Stimulated activated naive CD8-positive, alpha-beta T cell treated with anti-CD3 and anti-CD28 coated beads, Interleukin-15, Interleukin-2, amounts not matched to agents 100 U/mL and 50 U/mL, for 24 hours (primary cell): ENCODE data around the gene SLC2A5.

ENCODE experiments used
- ATAC-seq: fragments of 150-1000 bp; cut with Tn5 transposase; one replicate; pipeline ENCODE4 v1.10.0; 2021
- DNase-seq: peaks from one replicate; pipeline ENCODE4 v3.0.0; 2021

Gene SLC2A5

DNA sequence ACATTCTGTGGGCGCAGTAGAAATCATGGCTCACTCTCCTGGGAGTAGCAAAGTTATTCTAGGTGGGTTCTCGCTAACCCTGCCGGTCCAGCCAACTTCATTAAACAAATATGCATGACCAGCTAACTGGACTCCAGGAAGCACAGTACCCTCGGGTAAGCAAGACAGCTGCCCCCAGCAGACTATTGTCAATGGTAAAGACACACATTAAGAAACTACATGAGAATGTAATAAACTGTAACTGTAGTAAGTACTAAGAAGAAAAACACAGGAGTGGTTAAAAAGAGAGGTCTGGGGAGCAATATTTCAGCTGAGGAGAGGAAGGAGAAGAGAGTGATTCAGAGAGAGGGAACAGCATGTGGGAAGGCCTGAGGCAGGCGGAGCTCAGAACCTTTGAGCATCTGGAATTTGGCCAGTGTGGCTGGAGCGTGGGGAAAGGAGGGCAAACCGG lies 7.4 kb downstream of the SLC2A5 start:
- ATAC-seq (no peak), DNase-seq (no peak)

DNA sequence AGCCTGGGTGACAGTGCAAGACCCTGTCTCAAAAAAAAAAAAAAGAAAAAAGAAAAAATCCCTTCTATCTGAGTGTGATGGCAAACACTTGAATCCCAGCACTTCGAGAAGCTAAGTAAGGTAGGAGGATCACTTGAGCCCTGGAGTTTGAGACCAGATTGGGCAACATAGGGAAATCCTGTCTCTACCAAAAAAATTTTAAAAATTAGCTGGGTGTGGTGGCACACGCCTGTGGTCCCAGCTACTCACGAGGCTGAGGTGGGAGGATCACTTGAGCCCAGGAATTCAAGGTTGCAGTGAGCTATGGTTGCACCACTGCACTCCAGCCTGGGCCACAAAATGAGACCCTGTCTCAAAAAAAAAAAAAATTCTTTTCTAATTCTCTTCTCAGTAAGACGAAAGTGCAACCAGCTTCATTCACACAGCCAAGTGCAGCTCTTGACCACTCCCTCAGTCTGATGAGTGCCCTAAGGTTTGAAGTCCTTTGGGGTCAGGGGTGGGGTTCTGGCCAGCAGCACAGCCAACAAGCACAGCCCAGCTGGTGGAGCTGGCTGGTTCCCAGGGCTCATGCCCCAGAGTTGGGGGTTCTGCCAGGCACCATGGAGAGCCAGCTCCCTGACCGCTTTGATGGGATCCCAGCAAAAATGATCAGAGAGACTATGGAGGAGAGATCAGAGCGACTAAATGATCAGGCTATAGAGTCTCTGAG lies 8.0 kb downstream of the SLC2A5 start:
- ATAC-seq (no peak), DNase-seq (no peak)

DNA sequence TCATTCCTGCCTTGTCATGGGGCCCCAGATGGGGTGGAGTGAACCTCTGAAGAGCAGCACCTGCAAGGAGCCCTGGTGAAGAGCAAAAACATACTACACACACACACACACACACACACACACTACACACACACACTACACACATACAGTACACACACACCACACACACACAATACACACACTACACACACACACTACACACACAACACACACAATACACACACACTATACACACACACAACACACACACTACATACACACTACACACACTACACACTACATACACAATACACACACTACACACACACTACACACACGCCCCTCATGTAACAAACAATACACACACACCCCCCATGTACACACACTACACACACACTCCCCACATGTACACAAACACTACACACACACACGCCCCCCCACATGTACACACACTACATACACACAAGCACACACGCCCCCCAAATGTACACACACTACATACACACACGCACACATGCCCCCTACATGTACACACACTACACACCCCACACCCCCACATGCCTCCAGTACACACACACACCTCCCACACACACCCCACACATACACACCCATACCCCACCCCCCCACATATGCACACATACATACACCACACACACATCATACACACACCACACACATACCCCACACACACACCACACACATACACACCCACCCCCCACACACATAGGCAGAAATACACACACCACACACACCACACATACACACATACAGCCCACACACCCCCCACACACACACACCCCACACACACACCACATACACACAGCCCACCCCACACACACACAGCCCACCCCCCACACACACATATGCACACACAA lies 9.3 kb downstream of the SLC2A5 start:
- no peak for ATAC-seq
- DNase-seq, result no peak

DNA sequence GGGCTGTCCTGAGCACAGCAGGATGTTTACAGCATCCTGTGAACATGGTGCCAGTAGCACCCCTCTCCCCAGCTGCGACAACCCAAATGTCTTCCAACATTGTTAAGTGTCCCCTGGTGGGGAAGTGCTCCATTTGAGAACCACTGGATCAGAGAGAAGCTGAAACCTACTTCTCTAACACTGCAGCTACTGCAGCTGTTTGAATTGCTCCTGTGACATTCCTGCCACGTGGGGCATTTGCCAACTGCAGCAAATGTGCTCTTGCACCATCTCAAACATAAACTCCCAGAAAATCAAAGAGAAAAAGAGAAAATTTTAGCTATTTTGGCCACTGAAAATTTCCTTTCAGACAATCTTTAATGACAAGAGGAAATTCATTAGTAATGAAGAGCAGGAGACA lies 11.0 kb downstream of the SLC2A5 start:
- ATAC-seq (no peak), DNase-seq (no peak)

DNA sequence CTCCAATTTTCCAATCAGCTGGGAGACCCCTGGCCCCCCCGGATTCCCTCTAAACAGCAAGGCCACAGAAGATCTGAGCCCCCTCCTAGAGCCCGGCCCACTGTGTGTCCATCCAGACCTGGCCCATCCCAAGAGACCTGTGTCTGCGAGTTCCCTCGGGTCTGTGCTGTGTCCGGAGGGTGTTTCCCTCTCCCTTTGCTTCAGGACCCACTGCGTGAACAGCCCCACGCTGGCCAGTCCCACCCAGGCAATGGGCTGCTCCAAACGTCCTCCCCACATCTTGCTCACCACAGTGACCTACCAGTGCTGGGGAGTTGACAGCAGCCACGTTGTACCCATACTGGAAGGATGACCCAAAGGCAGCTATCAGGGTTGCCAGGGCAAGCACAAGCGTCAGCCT lies 11.6 kb downstream of the SLC2A5 start:
- no peak for ATAC-seq

DNA sequence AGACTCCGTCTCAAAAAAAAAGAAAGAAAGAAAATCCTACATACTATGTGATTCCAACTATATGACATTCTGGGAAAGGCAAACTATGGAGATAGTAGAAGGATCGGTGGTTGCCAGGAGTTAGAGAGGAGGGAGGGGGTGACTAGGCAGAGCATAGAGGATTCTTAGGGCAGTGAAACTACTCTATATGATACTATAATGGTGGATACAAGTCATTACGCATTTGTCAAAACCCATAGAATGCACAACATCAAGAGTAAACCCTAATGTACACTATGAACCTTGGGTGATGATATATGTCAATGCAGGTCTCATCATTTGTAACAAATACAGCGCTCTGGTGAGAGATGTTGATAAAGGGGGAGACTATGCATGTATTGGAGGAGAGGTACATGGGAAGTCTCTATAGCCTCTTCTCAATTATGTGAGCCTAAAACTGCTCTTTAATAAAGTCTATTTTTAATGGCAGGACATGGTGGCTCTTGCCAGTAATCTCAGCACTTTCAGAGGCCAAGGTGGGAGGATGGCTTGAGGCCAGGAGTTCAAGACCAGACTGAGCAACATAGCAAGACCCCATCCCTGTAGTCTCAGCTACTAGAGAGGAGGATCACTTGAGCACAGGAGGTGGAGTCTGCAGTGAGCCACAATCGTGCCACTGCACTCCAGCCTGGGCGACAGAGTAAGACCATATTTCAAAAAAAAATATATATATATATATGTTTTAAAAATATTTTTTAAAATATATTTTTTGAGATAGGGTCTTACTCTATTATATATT lies 17.0 kb downstream of the SLC2A5 start:
- ATAC-seq (no peak), DNase-seq (no peak)

More for the DNA sequence above, 11.6 kb downstream of the SLC2A5 start:
- no peak for DNase-seq

DNA sequence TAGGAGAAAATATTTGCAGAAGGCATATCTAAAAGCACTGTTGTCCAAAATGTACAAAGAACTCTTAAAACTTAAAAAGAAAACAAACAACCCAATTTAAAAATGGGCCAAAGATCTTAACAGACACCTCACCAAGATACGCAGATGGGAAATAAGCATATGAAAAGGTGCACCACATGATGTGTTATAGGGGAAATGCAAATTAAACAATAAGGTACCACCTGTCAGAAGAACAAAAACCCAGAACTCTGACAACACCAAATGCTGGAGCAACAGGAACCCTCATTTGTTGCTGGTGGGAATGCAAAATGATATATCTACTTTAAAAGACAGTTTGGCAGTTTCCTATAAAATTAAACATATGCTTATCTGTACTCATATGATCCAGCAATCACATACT lies 18.1 kb downstream of the SLC2A5 start:
- ATAC-seq (no peak), DNase-seq (no peak)

DNA sequence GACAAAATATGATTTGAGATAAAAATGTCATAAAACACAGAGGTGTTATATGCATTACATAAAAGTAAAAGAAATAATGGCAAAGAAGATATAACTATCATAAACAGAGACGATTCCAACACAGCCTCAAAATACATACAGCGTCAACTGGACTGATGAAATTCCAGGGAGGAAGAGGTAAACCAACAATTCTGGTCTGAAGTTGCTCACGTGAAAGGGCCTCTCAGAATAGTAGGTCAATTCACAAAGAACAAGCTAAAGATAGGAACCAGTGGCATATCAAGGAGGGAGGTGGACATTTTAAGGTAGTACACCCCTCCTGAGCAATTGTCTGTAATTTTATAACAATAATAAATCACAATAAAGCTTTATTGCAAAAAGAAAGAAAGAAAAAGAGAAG lies 18.6 kb downstream of the SLC2A5 start:
- ATAC-seq, result no peak
- no peak for DNase-seq

DNA sequence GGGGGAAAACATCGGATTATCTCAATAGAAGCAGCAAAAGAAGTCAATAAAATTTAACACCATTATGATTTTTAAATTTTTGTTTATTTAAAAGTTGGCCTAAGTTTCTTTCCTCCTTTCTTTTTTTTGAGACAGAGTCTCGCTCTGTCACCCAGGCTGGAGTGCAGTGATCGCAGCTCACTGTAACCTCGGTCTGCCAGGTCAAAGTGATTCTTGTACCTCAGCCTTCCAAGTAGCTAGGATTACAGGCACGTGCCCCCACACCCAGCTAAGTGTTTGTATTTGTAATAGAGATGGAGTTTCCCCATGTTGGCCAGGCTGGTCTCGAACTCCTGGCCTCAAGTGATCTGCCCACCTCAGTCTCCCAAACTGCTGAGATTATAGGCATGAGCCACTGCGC lies 20.9 kb downstream of the SLC2A5 start:
- ATAC-seq (no peak), DNase-seq (no peak)

DNA sequence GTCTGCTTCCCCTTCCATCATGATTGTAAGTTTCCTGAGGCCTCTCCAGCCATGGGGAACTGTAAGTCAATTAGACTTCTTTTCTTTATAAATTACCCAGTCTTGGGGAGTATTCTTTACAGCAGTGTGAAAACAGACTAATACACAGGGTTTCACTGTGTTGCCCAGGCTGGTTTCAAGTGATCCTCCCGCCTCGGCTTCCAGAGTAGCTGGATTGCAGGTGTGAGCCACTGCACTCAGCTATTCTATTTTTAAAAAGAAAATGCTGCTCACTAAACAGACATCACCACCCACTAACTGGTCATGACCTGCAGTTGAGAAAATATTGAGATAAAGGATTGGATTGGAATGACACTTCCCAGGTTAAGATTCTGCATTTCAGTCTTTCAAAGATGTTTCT lies 22.4 kb downstream of the SLC2A5 start:
- no peak for DNase-seq
- no peak for ATAC-seq

DNA sequence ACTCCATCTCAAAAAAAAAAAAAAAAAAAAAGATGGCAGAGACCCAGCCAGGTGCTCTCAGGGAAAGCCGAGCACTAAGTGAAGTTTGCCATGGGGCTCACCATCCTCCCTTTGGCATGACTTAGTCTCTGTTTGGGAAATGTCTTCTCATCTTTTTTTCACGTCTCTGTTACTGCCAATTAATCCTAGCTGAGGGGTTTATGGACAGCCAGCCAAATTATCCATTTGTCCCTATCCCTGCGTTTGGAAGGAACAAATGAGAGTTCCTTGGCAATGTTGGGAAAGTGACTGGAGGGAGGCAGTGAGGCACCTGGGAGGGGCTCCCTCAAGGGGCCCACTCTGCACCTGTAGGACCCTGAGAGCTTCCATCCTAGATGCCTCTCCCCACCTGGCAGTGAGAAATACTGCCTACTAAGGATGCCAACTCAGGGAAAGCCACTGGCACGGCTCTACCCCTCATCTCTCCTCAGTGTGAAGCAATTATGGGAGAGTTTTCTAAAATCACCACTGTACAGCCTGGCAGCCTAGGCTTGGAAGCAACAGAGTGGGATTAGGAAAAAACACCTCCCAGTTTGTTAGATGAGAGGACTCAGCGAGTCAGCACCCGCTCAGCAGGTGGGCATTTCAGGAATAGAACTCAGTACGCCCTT lies 23.4 kb downstream of the SLC2A5 start:
- ATAC-seq (no peak), DNase-seq (no peak)

DNA sequence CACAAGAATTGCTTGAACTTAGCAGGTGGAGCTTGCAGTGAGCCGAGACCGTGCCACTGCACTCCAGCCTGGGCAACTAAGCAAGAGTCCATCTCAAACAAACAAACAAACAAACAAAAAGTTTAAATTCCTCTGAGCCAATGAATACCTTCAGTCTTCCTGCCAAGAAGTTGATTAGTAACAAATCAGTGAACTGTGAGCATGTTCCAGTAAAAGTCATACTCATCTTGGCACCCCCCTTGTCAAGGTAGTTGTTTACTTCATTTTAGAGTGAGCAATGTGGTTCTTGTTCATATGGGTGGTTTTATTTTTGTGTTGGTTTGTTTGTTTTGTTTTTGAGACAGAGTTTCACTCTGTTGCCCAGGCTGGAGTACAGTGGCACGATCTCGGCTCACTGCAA lies 25.2 kb downstream of the SLC2A5 start:
- no peak for ATAC-seq
- no peak for DNase-seq

DNA sequence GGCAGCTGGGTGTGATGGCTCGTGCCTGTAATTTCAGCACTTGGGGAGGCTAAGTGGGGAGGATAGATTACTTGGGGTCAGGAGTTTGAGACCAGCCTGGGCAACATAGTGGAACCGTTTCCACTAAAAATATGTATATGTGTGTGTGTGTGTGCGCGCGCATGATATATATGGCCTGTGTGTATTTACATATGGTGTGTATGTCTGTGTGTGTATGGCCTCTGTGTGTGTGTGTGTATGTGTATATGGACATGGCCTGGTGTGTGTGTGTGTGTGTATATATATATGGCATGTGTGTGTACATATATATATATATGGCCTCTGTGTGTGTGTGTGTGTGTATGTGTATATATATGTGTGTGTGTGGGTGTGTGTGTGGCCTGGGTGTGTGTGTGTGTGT lies 27.2 kb downstream of the SLC2A5 start:
- DNase-seq (no peak), ATAC-seq (no peak)

DNA sequence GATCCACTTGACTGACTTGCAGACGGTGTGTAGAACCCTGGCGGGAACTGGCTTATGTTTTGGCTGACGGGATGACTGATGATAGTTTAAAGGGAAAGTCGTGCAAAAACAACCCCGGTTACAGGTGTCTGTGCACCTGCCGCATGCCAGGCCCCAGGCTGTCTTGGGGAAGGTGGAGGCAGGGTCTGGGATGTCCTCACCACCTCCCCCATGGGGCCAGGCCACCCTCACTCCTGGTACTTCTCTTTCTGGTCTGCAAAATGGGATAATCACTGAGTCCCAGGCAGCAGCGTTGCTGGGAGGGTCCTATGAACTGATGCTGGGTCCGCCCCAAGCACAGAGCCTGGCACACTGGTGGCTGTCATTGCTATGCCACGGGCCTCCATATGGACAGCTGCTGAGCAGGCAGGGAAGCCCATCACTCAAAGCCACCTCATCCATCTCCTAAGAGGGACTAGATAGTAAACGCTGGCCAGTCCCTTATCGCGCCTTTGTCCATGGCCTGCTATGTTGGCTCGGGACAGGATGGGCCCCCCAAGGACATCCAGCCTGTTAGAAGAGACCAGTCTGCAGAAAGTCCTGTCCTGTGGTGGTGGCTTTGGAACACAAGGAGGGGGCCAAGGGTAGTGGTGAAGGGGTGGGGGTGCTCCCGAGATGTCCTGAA lies 28.2 kb downstream of the SLC2A5 start:
- DNase-seq (no peak), ATAC-seq (no peak)

DNA sequence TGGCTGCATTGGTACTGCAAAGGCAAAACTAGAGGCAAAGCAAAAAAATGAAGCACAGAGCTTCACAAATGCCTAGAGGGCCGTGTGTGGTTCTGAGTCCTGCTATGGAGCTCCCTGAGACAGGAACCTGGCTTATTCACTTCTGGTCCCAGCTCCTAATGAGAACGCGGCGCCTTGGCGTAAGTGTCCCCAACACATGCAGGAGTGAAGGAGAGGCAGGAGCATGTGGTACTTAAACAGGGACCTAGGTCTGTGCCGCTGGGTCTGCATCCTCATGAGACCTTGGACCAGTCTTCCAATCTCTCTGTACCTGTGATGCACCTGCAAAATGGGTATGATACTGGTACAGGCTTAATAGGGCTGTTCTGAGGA lies 28.8 kb downstream of the SLC2A5 start:
- ATAC-seq (no peak), DNase-seq (no peak)

DNA sequence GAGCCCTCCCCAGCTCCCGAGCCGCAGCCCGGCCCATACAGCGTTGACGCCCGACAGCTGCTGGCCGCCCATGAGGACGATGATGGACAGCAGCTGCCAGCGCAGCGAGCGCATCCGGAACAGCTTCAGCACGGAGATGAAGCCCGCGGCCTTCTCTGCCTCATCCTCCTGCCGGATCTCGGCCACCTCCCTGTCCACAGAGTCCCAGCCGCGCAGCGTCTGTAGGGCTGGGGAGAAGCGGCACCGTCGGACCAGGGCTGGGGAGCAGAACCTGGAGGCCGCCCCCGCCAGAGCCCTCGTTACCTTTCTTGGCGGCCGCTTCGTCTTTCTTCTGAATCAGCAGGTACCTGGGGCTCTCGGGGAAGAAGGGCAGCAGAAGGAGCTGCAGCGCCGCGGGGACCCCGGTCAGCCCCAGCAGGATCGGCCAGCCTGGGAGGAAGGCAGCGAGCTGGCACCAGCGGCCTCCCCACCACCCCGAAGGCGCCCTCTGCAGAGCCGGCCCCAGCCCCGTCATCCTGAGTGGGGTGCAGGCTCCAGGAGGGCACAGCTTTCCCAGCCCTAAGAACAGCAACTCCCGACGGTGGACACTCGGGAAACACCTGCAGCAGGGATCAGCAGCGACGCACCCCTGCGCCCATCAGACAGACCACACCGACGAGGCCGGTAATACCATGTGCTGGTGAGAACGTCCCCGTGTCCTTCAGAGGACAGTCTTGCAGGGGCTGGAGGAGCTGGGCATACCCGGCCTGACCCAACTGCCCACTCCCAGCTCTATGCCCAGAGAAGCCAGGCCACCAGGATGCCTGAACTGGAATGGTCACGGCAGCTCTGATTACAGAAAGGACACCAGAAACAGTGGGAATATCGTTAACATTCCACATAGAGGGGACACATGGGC lies 29.4 kb downstream of the SLC2A5 start:
- DNase-seq (no peak), ATAC-seq (peak; percentile 17)

DNA sequence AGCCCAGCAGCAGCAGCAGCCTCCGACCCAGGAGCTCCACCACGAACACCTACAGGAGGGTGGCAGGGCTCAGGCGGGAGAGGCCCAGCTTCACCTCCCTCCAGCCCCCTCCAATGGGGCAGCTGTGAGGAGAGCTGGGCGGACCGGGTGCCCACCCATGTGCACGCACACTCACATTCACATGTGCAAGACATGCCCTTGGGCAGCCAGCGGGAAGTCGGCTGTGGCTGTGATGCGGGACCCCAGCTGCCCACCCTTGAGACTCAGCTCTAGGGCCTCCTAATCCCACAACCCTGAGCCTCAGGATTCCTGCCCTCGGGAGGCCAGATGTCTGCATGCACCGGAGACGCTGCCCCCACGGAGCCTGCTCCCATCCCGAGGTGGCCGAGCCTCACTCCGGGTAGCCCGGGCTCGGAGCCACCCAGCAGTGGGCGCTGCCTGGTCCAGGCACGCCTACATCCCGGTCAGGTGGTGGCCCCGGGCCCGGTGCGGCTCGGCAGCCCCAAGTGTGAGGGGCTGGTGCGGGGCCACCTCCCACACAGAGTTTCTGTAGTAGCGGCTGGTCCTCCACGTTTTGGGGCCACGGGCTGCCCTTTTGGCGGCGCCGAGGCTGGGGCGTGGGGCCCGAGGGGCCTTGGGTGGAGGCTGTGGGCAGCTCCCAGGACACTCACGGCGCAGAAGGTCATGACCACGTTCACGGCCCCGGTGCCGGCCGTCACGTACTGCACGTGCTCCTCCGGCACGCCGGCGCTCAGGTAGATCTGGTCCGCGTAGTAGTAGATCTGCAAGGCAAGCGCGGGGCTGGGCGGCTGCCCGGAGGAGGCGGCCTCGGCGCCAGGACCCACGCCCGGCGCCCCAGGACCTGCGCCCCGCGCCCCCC lies 30.3 kb downstream of the SLC2A5 start:
- no peak for DNase-seq
- no peak for ATAC-seq

DNA sequence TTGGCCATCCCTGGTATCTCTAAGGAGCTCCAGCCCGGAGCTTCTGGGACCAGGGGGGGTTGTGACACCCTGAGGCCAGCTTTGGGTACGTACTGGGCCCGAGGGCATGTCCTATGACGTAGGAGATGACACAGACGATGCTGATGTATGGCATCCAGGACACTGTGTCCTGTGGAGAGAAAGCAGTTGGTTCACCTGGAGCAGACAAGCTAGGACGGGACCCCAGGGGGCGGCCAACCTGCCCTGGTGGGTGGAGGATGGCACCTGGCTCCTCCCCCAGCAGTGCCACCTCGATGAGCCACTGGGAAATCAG lies 31.1 kb downstream of the SLC2A5 start:
- ATAC-seq (no peak), DNase-seq (no peak)

DNA sequence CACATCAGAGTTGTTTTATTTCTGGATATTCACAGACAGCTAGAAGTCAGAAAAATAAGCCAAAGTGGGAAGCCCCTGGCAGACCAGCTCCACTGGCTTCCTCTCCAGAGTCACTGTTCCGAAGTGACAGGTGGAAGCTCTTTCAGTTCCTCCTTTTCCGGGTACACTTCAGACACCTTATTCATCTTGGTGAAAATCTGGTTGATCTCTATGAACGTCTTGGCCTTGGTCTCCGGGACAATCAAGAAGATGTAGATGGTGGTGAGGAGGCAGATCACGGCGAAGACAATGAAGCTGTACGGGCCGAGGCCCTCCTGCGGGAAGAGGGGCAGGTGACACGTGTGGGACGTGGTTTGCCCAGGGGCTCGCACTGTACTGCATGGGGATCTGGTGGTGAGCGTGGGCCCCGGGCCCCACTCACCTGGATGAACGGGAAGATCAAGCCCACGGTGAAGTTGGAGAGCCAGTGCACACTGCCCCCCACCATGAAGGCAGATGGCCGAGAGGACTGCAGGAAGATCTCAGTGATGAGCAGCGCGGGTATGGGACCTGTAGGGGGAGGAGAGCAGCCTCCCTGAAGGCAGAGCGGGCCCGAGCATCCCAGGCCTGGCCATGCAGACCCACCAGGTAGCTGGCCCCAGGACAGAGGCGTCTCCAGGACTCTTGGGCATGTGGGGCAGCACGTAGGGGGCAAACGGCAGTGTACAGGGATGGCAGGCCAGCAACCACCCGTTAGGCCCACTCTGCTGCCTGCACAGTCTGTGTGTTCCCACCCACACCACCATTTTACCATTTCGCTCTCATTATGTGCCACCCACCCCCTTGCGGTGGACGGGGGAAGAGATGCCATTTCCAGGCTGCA lies 31.7 kb downstream of the SLC2A5 start:
- DNase-seq (no peak), ATAC-seq (no peak)
